Activated naive CD8-positive, alpha-beta T cell (primary cell): Measurements from ENCODE around the gene SMIM34.
"Not testable (repeated sequence)": the region's sequence is repeated elsewhere in the genome, so short reads cannot be mapped to it uniquely, and the experiment has no call there.

Experiments
- H3K27ac Mint-ChIP-seq: one replicate; pipeline ENCODE4 v1.8.0; 2021; ENCODE audit warnings: mixed read lengths
- H3K27me3 Mint-ChIP-seq: one replicate; pipeline ENCODE4 v1.8.0; 2021; ENCODE audit warnings: mixed read lengths
- H3K36me3 Mint-ChIP-seq: one replicate; pipeline ENCODE4 v1.8.0; 2021; ENCODE audit warnings: mixed read lengths
- H3K4me1 Mint-ChIP-seq: one replicate; pipeline ENCODE4 v1.8.0; 2021; ENCODE audit warnings: low read depth, mixed read lengths
- H3K4me3 Mint-ChIP-seq: one replicate; pipeline ENCODE4 v1.8.0; 2021; ENCODE audit warnings: mild to moderate bottlenecking, mixed read lengths
- H3K9me3 Mint-ChIP-seq: one replicate; pipeline ENCODE4 v1.8.0; 2021; ENCODE audit warnings: low read depth, mixed read lengths

The SMIM34 gene, protein sequence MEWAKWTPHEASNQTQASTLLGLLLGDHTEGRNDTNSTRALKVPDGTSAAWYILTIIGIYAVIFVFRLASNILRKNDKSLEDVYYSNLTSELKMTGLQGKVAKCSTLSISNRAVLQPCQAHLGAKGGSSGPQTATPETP

DNA sequence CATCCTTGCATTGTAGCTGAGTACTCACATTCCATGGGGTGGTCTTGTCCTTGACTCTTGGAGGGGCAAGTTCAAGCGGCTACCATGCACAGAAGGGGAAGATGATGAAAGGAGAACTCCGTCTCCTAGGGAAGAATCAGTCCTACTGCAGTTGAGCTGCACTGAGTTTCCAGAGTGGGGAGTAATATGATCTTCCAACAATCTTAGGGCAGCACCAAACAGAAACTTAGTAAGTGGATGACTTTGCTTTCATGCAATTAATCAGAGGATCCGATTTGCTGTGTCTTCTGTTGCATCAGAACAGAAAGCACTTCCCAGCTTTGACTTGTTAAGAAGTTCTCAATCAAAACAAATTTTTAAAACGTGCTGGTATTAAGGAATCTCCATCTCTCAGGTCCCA, at the start of gene SMIM34:
SMIM34 (minus strand) TSS at position 147 of the 400 bp plus-strand sequence; CDS start at position 35, 112 bp downstream.
- not testable (repeated sequence) for H3K27me3 Mint-ChIP-seq, H3K9me3 Mint-ChIP-seq, H3K4me1 Mint-ChIP-seq, H3K27ac Mint-ChIP-seq, H3K36me3 Mint-ChIP-seq, H3K4me3 Mint-ChIP-seq

DNA sequence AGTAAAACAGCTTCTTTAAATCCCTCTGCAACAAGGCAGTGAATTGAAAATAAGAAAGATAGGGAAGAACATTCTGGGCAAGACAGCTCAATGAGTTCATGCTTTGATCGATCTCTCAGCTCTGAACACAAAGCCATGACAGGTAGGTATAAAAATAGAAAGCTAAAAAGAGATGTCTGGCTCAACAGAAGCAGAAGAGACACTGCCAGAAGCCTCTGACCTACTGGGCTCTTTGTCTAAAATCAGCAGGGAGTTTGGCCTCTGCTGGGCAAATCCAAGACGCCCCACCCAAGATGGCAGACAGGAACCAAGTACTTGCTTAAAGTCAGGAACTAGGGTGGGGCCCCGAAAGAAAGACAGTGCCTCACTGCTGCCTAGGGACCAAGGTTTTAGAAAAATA, 43.6 kb upstream of the SMIM34 start:
- H3K27ac Mint-ChIP-seq, H3K4me1 Mint-ChIP-seq, H3K9me3 Mint-ChIP-seq, H3K27me3 Mint-ChIP-seq, H3K36me3 Mint-ChIP-seq, H3K4me3 Mint-ChIP-seq: not testable (repeated sequence)

- H3K36me3 Mint-ChIP-seq, H3K4me1 Mint-ChIP-seq, H3K9me3 Mint-ChIP-seq, H3K27ac Mint-ChIP-seq, H3K4me3 Mint-ChIP-seq, H3K27me3 Mint-ChIP-seq: not testable (repeated sequence)
Observed at GRCh38 chr21:34459426-34459825, 35.7 kb upstream of the SMIM34 start.

- H3K4me1 Mint-ChIP-seq, H3K4me3 Mint-ChIP-seq, H3K27me3 Mint-ChIP-seq, H3K27ac Mint-ChIP-seq, H3K9me3 Mint-ChIP-seq, H3K36me3 Mint-ChIP-seq: not testable (repeated sequence)
Observed at GRCh38 chr21:34458266-34458665, 34.5 kb upstream of the SMIM34 start.

DNA sequence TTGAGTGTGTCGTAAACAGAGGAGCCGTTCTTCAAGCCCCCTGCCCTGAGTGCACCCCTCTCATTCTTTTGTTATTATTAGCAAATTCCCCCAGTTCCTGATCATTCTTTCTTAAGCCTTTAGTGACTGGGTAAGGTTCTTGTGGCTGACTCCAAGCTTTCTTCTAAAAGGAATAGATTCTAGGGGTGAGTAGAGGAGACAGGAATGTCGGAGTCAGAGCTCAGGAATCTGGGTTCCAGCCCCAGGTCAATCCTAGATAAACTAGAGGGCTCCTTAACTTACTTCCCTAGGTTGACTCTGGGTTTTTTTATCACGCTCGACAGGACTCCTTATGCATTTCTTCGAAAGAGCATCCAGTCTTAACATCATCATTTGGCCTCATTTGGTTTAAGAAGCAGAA, 32.4 kb upstream of the SMIM34 start:
- not testable (repeated sequence) for H3K27me3 Mint-ChIP-seq, H3K9me3 Mint-ChIP-seq

GRCh38 chr21:34455628-34456027, 31.9 kb upstream of the SMIM34 start:
- not testable (repeated sequence) for H3K4me1 Mint-ChIP-seq, H3K27ac Mint-ChIP-seq, H3K27me3 Mint-ChIP-seq, H3K4me3 Mint-ChIP-seq, H3K36me3 Mint-ChIP-seq, H3K9me3 Mint-ChIP-seq

More for the DNA sequence above, 32.4 kb upstream of the SMIM34 start:
- not testable (repeated sequence) for H3K4me3 Mint-ChIP-seq, H3K36me3 Mint-ChIP-seq, H3K4me1 Mint-ChIP-seq, H3K27ac Mint-ChIP-seq

- not testable (repeated sequence) for H3K4me3 Mint-ChIP-seq, H3K9me3 Mint-ChIP-seq, H3K27ac Mint-ChIP-seq, H3K4me1 Mint-ChIP-seq, H3K27me3 Mint-ChIP-seq, H3K36me3 Mint-ChIP-seq
Observed at GRCh38 chr21:34447018-34447417, 23.3 kb upstream of the SMIM34 start.

DNA sequence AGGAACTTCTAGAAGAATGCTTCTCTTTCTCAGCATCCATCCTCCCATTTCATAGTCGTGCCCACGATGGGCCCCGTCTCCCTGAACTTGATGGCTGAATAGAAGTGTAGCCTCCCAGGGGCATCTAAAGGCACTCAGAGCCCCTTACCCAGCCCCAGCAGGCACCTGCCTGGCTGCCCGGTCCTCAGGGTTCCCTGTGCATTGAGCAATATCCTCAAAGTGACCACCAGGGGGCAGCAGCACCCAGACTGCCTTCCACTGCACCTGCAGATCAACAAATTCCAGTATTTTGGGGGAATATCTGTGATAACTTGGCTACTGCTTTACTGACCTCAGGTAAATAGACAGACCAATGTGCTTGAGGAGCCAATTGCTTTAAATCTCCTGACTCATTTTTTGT, 19.7 kb upstream of the SMIM34 start:
- H3K27ac Mint-ChIP-seq, H3K4me1 Mint-ChIP-seq, H3K9me3 Mint-ChIP-seq, H3K36me3 Mint-ChIP-seq, H3K27me3 Mint-ChIP-seq, H3K4me3 Mint-ChIP-seq: not testable (repeated sequence)

DNA sequence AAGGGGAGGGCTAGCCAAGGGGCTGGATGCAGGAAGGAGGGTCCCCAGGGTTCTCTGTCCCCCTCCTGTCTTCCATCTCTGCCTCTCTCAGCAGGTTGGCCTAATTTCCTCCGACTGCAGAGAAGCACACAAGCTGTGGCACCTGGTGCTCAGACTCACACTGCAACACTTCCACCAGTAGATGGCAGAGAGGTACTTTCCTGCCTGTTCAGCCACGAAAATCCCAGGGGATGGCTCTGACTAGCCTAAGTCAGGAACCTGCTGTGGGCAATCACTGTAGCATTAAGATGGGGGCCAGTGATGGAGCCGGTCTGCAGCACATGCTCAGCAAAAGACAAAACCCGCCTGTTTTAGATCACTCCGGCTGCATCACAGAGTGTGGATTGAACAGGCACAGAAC, 6.0 kb upstream of the SMIM34 start:
- not testable (repeated sequence) for H3K27me3 Mint-ChIP-seq

DNA sequence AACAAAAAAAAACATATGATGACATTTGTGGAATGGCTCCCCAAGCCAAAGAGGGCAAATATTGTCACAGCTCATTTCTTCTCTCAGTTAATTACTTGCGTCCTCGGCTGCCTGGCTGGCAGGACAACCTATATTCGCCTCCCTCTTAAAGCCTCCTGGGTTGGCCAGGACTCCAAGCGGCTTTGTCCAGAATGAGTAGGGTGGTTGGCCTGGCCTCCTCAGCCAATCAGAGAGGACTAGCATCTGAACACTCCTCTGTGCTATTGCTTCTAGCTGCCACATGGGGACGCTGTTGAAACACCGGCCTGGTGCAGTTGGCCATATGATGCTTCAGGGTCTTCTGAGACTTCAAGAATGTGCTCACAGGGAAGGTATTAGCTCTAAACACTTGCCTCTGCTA, 4.7 kb upstream of the SMIM34 start:
- H3K27me3 Mint-ChIP-seq, H3K4me1 Mint-ChIP-seq, H3K36me3 Mint-ChIP-seq, H3K4me3 Mint-ChIP-seq, H3K9me3 Mint-ChIP-seq, H3K27ac Mint-ChIP-seq: not testable (repeated sequence)

More for the DNA sequence above, 6.0 kb upstream of the SMIM34 start:
- H3K9me3 Mint-ChIP-seq, H3K4me1 Mint-ChIP-seq, H3K36me3 Mint-ChIP-seq, H3K27ac Mint-ChIP-seq, H3K4me3 Mint-ChIP-seq: not testable (repeated sequence)

DNA sequence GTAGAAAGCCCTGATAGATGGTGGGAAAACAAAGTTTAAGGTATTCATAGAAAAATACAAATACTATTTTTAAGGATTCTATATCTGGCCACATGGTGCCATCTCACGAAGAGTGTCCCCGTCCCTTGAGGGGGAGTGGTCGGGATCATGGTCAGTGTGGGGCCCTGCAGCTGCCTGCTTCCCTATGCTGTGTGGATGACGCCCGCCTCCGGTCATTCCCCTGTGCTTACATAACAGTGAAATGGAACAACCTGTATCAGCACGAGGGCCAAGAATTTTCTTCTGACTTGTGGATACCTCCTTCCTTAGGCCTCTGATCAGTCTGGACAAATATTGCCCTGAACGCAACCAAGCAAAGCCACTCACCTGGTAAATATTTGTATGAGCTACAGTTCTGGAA, 3.6 kb upstream of the SMIM34 start:
- H3K4me3 Mint-ChIP-seq, H3K27ac Mint-ChIP-seq, H3K27me3 Mint-ChIP-seq, H3K9me3 Mint-ChIP-seq, H3K36me3 Mint-ChIP-seq, H3K4me1 Mint-ChIP-seq: not testable (repeated sequence)

GRCh38 chr21:34417448-34418077, 6.2 kb downstream of the SMIM34 start:
- H3K4me1 Mint-ChIP-seq, H3K27ac Mint-ChIP-seq, H3K36me3 Mint-ChIP-seq, H3K9me3 Mint-ChIP-seq, H3K4me3 Mint-ChIP-seq, H3K27me3 Mint-ChIP-seq: not testable (repeated sequence)

GRCh38 chr21:34407294-34407693, 16.5 kb downstream of the SMIM34 start:
- H3K9me3 Mint-ChIP-seq, H3K27ac Mint-ChIP-seq, H3K4me3 Mint-ChIP-seq, H3K27me3 Mint-ChIP-seq, H3K36me3 Mint-ChIP-seq, H3K4me1 Mint-ChIP-seq: not testable (repeated sequence)

DNA sequence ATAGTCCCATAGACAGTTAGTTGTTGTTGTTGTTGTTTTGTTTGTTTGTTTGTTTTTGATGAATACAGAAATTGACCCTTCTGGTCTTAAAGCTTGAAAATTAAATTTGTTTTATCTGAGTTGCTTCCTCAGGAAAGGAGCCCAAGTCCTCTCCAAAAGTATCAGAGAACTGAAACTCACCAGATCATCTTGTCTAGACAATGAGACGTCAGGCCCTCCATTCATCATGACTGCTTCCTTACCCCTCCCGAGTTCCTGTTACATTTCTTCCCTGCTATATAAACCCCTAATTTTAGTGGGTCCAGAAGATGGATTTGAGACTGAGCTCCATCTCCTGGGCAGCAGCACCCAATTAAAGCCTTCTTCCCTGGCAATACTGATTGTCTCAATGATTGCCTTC, 17.1 kb downstream of the SMIM34 start:
- not testable (repeated sequence) for H3K9me3 Mint-ChIP-seq, H3K4me3 Mint-ChIP-seq, H3K27me3 Mint-ChIP-seq, H3K36me3 Mint-ChIP-seq, H3K4me1 Mint-ChIP-seq, H3K27ac Mint-ChIP-seq

DNA sequence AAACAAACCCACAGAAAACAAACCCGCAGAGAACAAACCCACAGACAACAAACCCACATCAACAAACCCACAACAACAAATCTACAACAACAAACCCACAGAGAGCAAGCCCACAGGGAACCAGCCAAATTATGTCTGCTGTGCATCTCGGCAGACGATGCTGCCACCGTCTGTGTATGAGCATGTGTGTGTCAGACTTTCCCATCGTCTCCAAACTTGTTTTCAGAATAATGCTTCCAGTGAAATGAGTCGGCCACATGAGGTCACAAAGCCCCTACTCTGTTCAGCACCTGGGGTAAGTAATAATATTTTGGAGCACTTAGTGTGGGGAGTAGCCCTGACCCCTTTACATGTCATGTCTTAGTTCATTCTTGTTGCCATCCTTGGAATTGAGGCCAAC, 17.6 kb downstream of the SMIM34 start:
- not testable (repeated sequence) for H3K27ac Mint-ChIP-seq, H3K4me3 Mint-ChIP-seq, H3K9me3 Mint-ChIP-seq, H3K36me3 Mint-ChIP-seq, H3K4me1 Mint-ChIP-seq, H3K27me3 Mint-ChIP-seq

GRCh38 chr21:34405686-34406085, 18.1 kb downstream of the SMIM34 start:
- H3K36me3 Mint-ChIP-seq, H3K27ac Mint-ChIP-seq, H3K4me1 Mint-ChIP-seq, H3K9me3 Mint-ChIP-seq, H3K27me3 Mint-ChIP-seq, H3K4me3 Mint-ChIP-seq: not testable (repeated sequence)

- not testable (repeated sequence) for H3K27ac Mint-ChIP-seq, H3K4me3 Mint-ChIP-seq, H3K4me1 Mint-ChIP-seq, H3K27me3 Mint-ChIP-seq, H3K36me3 Mint-ChIP-seq, H3K9me3 Mint-ChIP-seq
Observed at GRCh38 chr21:34404742-34405141, 19.0 kb downstream of the SMIM34 start.
